Left cardiac atrium (tissue), 4 donors: ENCODE measurements around the gene LARGE1. TPM values are rescaled to one million over a fixed set of nuclear protein-coding genes. Genes with fewer than 3 reads are reported as not detected.

Experiments
- ATAC-seq, 2 donors: fragments of 200-7000 bp; cut with Tn5 transposase; one replicate each; pipeline ENCODE4 v1.9.1; 2020; ENCODE audit warnings: mild to moderate bottlenecking in 2 of 2, moderate library complexity in 2 of 2
- DNase-seq: peaks from one replicate; pipeline ENCODE4 v3.0.0-alpha.2; 2020
- intact Hi-C, 2 donors: fragments of 100-400 bp; cut with DNase I; formaldehyde crosslinking; loops; one replicate each; pipeline versions ENCODE4 v1.14.1 to v1.15.1; 2022 to 2023
- microRNA-seq, 2 donors: library from miRNA; unstranded; fragments of <30 nt; microRNA quantifications; one replicate each; pipeline ENCODE4 v1.2.0, GENCODE V29; 2020
- total RNA-seq, 2 donors: library from RNA; stranded (reverse); fragmentation: NEBNext Ultra II Directional; extraction: Animal tissue kit (Norgen Biotek cat#: 25700); gene quantifications; one replicate each; pipeline ENCODE4 v1.2.1, GENCODE V29; 2021
- donor health status: DM: no; HTN: yes; CAD: no.
- donor health status: DM: no; HTN: yes; CAD: no; lungs with severe emphysema.
- donor health status: DM: yes; HTN: yes; CAD: no.
- donor health status: Dilated cardiomyopathy.

LARGE1 gene
- total RNA-seq, 2 donors from 2014 or later = 66.5 to 103 TPM

DNA sequence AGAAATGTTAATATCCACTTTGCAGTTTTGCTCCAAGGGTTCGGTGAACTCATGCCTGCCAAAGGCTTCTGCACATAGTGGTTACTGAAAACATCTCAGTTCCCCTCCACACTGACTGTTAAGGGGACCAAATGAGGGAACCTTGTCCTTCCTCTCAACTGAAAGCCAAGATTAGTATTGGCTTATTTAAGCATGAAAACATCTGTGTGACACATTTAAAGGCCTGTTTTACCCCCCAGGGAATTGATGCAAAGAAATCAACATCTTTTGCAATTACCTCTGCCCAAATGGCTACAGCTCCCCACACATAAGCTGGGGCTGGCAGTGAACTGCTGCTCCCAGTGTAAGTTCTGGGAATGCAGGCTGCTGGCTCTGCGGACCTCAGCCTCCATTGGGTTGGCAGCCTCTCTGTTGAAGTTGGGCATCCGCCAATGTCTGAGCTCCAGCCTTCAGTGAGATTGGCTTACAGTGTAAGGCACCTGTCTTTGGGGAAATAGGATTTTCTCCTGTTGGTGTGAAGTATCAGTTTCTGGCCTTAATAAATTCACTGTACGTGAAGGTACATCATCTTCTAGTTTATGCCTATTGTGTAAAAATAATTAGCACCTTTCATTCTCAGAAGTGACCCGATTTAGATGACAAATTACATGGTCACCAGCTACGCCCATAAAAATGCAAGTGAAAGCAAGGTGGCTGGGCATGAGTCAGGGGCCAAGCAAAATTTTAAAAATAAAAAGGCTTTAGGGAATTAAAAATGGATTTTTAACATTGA lies 648.7 kb downstream of the LARGE1 start:
- DNase-seq (peak; percentile 70), ATAC-seq (peak; percentile 89 to 91)
- intact Hi-C loops = no loop called here

DNA sequence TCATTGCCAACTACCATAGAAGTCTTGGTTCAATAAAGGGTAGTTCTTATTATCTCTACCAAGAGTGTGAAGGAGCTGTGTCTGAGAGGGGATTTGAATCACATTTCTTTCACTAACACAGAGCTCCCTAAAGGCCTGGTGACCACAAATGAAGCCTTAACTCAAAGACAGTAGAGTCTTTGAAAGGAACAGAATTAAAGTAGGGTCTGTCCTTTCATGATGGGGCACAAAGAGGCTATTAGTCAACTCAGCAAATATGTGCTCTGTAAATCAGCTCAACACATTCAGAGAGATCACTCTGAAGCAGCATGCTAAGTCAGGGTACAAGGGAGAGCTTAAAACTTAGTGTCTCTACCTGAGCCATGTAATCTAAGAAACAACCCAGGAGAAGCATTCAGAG lies 649.7 kb downstream of the LARGE1 start:
- ATAC-seq (no peak), DNase-seq (no peak)
- intact Hi-C loops = no loop called here

DNA sequence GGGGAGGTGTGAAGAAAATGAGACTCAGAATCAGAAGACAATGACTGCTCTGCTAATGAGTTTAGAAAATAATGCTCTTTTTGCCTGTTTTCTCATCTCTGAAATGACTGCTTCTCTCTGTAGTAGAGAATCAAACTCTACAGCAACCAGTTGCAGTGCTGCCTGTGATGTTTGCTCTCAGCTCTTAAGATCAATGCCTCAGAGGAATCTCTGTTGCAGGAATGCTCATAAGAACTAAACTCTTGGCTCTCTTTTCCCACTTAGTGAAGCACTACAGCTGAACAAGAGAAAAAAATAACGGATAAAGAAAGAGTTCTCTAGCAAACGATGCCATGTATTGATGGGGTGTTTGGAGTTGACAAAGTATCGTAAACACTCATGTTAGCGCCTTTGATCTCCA lies 658.6 kb downstream of the LARGE1 start:
- intact Hi-C loops = no loop called here
- ATAC-seq = no peak

DNA sequence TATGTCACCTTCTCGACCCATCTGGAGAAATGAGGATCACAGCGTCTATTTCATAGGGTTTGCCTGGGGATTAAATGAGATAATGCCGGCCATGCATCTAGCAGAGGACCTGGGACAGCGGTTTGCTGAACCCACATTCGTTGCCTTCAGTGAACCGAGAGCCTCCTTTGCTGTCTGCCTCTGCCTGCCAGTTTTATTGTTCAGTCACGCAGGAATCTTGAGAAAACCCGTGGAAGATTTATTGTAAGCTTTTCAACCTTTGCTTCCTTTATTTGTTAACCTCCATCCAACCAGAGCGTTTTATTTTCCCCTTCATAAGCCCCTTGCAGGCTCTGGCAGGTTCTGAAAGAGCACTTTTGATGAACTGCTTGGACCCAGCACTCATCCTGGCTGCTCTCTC lies 659.8 kb downstream of the LARGE1 start:
- no peak for ATAC-seq
- intact Hi-C loops = no loop called here

More for the DNA sequence above, 658.6 kb downstream of the LARGE1 start:
- DNase-seq = no peak

DNA sequence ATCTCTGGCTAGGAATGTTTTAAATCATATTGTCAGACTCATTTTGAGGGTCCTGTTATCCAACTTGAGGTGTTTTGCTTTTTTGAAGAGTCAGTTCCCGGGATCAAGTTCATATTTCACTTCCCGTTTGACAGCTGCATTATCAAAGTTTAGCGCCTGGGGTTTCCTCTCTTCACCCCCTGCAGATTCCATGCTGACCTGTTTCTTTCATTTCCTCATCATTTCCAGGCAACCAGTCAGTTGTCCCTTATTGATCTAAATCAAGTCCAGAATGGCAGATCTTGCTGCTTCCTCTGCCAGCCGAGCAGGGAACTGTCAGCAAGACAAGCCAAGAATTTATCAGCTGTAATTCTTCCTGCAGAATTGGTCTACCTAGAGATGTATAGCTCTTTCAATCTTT lies 664.5 kb downstream of the LARGE1 start:
- DNase-seq = no peak
- ATAC-seq = no peak
- intact Hi-C loops = no loop called here

More for the DNA sequence above, 659.8 kb downstream of the LARGE1 start:
- DNase-seq = no peak

DNA sequence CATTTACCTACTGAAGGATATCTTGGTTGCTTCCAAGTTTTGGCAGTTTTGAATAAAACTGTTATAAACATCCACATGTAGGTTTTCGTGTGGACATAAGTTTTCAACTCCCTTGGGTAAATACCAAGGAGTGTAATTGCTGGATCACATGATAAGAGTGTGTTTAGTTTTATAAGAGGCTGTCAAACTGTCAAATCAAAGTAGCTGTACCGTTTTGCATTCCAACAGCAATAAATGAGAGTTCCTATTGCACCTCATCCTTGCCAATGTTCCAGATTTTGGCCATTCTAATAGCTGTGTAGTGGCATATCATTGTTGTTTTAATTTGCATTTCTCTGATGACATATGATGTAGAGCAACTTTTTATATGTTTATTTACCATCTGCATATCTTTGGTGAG lies 671.3 kb downstream of the LARGE1 start:
- intact Hi-C loops = no loop called here
- no peak for DNase-seq
- ATAC-seq = no peak

DNA sequence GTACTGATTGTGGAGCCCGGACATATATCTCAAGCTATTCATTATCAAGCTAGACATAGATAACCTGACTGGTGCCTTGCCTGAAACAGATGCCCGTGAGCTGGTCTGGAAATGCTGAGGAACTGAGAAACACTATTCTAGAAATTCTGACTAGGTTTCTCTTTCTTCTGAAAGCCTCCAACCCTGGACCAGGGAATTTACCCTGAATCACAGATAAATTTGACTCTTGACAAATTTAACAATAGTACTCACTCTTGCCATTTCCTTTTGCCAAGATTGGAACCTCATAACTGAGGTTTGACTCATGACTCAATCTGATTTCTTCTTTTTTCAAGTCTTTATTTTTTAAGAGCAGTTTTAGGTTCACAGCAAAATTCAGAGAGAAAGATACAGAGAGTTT lies 672.5 kb downstream of the LARGE1 start:
- peak in 1 of 2 donors; percentile 26 for ATAC-seq
- intact Hi-C loops = no loop called here
- DNase-seq = no peak

DNA sequence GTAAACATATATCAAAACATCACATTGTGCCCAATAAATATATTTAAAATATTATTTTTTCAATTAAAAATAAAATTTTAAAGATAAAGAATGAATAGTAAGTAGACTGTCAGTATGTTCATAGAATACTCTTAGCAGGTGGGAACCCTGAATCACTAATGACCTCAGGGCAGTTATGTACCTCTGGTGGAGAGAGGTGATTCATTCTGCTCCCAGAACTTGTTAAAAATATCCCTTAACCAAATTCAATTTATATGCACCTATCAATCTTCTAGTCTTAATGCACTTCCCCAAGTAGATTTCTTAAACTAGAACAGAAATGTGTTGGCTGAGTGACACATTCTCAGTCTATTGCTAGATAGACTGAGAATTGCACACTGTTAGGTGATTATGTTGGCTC lies 678.2 kb downstream of the LARGE1 start:
- no peak for DNase-seq
- intact Hi-C loops = no loop called here
- ATAC-seq = no peak

DNA sequence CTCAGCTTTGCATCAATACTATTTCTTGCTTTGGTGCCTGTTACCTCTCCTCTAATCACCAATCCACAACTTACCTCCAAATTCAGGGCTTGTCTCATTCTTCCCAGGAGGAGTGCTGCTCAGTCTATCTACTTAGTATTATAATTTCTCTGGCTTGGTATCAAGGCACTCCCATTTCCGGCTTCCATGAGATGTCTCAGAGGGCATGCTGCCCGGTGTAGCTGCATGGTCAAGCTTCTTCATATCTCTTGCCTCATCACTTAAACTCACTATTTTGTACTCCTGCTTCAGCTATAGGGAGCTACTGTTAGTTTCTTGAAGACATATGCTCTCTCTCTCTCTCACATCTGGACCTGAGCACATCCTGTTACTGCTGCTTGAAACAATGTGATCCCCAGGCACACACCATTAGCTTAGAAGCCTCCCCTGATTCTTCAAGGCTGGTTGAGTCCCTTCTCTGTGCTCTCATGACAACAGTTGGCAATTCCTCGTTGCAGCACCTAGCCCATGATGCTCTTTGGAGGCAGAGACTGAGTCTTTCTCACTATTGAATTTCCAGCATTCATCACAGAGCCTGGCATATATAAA lies 679.3 kb downstream of the LARGE1 start:
- ATAC-seq = peak in 1 of 2 donors; percentile 81

DNA sequence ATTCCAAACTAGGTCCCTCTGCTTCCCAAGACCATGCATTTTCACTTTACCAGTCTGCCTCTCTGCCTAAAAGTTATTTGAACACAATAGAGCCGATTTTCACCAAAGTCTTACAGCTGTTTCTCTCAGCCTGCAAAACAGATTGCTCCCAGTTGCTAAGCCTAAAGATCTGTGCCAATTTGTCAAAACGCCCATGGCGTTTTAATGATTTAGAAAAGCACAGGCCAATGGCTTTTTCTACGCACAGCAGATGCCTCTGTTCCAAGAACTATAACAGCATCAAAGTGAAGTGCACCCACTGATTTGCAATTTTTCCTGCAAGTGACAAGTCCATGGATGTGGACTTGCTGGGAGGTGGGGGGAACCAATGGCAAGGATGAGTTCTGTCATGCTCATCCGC lies 688.2 kb downstream of the LARGE1 start:
- ATAC-seq (no peak), DNase-seq (no peak)
- intact Hi-C loops = no loop called here

More for the DNA sequence above, 679.3 kb downstream of the LARGE1 start:
- DNase-seq = no peak
- intact Hi-C loops = no loop called here

DNA sequence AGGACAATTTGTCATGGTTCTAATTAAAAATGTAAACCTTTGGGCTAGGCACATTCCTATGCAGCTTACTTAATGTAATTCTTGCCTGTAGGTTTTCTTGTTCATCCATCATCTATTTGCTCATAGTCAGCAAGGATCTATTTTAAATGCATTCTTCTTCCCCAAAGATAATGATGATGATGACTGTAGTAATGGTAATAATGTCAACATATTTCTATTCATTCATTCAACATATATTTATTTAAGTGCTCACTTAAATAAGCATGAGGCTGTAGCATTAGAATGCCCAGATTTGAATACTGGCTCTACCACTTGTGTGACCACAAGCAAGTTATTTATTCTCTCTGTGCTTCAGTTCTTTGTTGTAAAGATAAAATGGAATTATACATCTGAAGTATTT lies 692.5 kb downstream of the LARGE1 start:
- ATAC-seq (no peak), DNase-seq (no peak)
- intact Hi-C loops = no loop called here

DNA sequence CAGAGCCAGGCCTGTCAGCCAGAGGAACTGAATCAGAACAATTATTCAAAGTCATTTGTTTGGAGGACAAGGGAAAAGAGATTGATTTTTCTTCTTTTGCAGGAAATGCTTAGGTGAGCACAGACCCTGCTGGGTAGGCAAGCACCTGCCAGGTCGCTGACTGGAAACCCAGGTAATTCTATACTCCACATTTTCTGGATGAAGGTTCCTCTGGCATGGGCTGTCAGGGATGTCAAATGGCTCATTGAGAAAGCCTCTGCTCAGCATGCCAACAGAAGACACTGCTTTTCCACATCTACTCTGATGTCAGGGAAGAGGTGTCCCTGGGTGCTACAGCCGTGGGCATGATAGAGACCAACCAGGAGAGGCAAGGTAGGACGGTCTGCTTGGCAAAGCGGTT lies 695.4 kb downstream of the LARGE1 start:
- intact Hi-C loops = no loop called here
- no peak for ATAC-seq

More for the DNA sequence above, 695.4 kb downstream of the LARGE1 start:
- no peak for DNase-seq

Small RNA genes lying within 50 kb of the gene (microRNA-seq; reads per million reads assigned to microRNA genes)
- gene MIR4764 = 0 reads per million in 2 donors
